ENCODE results near the gene HOXD3.

The HOXD3 gene

DNA sequence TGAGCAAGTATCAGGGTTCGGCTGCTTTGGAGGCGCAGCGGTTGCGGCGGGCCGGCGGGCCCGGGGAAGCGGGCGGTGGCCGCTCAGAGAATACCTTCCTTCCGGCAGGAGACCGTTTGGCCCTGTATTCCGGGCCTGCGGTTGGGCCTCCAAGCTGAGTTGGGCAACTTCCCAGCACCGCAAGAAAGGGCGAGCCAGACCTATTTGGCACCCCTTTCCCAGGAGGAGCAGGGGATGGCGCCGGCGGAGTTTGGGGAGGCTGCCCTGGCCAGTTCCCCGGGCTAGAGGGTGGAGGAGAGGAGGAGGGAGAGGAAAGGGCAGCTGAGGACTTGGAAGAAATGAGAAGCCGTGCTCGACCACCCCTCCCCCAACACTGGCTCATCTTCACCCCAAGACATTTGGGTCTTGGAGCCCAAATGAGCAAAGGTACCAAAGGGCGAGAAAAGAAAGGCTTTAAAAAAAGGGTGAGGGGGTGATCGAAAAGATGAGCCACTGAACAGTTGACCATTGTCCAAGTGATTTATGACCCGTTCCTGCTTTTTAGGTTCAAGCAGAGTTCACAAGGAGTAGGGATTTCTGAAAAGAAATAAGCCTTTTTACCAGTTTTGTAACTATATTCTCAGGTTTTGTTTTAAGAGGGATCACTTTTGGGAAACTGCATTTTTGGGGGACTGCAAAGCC is 8.4 kb downstream of the HOXD3 start:
- DNase-seq, result no peak

DNA sequence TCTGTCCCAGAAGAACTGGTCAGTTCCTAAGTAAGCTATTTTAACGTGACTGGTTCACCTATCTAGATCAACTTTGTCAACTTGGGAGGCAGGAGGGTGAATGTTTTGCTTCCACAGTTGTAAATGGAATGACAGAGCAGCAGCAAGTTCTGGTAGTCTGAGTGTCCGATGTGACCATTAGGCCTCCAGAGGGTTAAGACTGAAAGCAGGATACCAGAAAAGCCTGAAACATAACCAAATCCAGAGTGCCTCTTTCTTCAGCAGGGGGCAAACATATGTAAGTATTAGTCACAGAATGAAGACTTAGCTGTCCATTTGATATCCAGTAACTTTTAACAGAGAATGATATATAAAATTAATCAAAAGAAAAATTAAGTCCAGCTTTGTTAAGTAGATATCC is 9.2 kb downstream of the HOXD3 start:
- no peak for DNase-seq

DNA sequence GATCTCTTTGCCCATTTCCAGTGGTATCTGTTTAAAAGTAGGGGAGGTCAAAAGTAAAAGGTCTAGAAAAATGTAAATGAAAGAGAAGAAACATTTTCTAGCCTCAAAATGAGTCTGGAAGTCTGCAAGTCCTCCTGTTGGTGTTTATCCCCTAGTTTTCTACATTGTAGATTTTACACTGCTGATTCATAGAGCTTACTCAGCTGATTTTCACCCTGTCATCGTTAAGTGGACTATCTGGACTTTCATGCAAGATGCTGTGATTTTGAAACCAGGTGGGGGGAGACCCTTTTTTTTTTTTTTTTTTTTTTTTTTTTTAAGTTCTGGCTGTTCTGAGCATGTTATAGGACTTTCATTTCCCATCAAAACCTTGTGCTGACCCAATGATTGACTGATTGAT is 10.3 kb downstream of the HOXD3 start:
- no peak for DNase-seq

DNA sequence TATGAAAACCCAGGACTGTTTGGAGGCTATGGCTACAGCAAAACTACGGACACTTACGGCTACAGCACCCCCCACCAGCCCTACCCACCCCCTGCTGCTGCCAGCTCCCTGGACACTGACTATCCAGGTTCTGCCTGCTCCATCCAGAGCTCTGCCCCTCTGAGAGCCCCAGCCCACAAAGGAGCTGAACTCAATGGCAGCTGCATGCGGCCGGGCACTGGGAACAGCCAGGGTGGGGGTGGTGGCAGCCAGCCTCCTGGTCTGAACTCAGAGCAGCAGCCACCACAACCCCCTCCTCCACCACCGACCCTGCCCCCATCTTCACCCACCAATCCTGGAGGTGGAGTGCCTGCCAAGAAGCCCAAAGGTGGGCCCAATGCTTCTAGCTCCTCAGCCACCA is 12.1 kb downstream of the HOXD3 start:
- no peak for DNase-seq

DNA sequence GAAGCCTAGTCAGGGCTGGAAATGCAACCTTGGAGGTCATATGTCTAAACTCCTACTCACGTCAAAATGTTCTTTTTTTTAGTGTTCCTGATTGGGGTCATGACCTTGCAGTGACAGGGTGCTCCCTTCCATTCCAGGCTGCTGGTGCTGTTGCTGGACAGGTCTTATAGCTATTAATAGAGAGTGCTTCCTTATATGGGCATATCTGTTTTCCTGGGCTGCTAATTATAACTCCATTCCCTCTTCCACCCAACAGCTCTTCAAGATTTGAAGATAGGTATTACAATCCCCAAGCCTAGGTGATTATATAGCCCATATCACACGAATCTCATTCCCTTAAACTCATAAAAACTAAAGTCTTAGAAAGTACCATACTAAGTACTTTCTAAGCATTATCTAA is 12.6 kb downstream of the HOXD3 start:
- no peak for DNase-seq

DNA sequence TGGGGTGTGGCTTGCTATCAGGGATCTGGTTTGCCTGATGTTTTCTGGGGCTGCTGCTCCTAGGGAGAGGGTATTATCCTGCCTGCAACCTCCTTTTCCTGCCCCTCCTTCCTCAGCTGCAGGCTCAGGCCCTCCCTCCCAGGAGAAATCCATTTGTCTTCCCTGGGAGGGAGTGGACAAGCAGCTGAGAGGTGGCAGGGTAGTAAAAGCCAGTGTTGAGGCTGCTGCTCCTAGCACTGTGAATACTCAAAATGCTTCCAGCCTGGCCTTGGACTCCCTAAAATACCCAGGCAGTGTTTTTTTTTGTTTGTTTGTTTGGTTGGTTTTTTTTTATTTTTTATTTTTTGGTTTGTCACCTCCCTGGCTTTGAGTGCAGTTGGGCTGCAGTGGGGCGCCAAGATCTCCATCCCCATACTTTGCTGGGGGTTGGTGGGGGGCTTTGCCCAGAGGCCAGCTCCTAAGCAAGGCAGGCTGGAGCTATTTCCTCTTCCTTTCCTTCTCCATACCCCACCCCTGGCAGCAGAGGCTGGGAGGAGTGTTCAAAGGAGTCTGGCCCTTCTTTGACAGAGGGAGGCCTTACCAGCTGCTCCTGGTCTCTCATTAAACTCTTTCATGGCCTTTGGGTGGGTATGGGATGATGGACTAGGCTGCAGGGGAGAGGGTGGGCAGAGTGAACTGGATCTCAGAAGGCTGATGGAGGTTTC is 13.6 kb downstream of the HOXD3 start:
- no peak for DNase-seq

DNA sequence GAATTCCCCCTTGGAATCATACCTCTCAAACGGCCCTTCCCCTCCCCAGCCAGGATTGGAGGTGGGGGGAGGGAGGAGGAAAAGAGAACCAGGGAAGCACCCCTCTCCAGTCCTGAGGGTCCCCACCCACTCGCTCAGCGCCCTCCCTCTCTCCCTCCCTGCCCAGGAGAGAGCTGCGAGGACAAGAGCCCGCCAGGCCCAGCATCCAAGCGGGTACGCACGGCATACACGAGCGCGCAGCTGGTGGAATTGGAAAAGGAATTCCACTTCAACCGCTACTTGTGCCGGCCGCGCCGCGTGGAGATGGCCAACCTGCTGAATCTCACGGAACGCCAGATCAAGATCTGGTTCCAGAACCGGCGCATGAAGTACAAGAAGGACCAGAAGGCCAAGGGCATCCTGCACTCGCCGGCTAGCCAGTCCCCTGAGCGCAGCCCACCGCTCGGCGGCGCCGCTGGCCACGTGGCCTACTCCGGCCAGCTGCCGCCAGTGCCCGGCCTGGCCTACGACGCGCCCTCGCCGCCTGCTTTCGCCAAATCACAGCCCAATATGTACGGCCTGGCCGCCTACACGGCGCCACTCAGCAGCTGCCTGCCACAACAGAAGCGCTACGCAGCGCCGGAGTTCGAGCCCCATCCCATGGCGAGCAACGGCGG is 14.4 kb downstream of the HOXD3 start:
- DNase-seq, result no peak

DNA sequence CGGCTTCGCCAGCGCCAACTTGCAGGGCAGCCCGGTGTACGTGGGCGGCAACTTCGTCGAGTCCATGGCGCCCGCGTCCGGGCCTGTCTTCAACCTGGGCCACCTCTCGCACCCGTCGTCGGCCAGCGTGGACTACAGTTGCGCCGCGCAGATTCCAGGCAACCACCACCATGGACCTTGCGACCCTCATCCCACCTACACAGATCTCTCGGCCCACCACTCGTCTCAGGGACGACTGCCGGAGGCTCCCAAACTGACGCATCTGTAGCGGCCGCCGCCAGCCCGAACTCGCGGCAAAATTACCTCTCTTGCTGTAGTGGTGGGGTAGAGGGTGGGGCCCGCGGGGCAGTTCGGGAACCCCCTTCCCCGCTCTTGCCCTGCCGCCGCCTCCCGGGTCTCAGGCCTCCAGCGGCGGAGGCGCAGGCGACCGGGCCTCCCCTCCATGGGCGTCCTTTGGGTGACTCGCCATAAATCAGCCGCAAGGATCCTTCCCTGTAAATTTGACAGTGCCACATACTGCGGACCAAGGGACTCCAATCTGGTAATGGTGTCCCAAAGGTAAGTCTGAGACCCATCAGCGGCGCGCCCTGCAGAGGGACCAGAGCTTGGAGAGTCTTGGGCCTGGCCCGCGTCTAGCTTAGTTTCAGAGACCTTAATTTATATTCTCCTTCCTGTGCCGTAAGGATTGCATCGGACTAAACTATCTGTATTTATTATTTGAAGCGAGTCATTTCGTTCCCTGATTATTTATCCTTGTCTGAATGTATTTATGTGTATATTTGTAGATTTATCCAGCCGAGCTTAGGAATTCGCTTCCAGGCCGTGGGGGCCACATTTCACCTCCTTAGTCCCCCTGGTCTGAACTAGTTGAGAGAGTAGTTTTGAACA is 15.1 kb downstream of the HOXD3 start:
- no peak for DNase-seq

DNA sequence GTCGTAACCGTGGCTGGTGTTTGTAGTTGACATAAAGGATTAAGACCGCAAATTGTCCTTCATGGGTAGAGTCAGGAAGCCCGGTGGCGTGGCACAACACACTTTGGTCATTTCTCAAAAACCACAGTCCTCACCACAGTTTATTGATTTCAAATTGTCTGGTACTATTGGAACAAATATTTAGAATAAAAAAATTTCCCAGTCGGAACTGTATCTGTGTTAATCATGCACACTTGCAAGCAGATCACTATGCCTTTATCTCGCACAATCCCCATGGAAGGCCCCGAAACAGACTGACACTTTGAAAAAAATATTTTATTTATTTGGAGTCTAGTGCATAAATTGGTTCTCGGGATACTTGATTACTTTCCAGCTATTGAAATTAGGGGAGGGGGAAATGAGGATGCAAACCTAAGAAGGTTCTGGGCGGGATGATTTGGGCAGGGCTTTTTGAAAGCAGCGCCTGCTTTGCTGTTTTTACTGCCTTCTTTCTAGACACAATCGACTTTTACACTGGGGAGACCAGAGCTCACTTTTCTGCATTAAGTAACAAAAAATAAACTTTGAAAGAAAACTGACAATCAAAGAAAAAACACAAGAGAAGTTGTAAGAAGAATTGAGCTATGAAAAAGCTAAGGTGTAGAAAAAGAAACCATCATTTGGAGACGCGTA is 15.9 kb downstream of the HOXD3 start:
- DNase-seq, result no peak

DNA sequence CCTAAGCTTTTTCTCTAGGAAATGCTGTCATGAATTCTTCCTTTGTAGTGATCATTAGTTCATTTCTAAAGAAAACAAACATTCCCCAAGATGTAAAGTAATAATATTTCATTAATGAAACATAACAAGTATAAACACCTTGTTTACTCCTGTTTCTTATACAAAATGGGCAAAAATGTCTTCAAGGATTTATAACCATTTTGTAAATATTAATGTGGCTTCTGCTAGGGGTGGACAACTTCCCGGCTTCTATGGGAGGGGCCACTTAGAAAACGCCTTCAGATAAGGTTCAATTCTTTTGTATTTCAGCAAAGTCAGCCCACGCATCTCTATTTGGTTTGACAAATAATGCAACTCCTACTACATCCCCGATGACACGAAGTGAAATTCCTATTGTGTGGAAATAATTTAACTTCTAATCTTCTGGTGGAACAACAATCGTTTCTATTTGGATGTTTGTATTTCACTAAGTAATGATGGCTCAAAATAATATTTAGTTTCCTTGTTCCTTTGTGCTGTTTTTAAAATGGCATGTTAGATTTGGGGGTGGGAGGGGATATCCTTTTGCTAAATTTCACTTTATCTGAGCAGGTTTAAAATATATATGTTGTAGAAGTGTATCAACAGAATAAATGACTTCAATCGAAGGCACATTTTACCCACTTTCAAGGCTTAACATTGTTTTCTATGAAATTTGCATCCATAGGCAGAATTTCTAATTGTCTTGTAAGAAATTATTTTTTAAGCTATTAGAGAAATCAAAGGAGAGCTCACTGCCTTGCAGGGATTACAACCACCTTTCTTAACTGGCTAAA is 16.7 kb downstream of the HOXD3 start:
- DNase-seq, result no peak

DNA sequence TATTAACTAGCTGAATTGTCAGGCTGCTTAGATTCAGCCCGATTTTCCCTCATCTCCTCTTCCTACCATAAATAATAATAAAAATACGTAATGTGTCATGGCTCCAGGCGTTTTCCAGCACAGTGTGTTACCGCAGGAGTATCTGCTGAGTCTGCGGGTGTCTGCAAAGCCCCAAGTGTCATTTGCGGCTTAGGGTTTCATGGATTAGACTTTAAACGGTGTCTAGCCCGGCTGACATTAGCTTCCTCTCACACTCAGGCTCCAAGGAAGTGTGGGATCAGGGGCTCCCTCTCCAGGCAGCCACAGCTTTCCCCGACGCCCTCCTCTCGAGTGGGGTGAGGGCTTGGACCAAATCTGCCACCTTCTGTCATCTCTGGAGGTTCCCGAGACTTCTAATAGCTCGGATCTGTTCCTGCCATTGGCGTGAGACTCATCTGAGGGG is 17.3 kb downstream of the HOXD3 start:
- no peak for DNase-seq

DNA sequence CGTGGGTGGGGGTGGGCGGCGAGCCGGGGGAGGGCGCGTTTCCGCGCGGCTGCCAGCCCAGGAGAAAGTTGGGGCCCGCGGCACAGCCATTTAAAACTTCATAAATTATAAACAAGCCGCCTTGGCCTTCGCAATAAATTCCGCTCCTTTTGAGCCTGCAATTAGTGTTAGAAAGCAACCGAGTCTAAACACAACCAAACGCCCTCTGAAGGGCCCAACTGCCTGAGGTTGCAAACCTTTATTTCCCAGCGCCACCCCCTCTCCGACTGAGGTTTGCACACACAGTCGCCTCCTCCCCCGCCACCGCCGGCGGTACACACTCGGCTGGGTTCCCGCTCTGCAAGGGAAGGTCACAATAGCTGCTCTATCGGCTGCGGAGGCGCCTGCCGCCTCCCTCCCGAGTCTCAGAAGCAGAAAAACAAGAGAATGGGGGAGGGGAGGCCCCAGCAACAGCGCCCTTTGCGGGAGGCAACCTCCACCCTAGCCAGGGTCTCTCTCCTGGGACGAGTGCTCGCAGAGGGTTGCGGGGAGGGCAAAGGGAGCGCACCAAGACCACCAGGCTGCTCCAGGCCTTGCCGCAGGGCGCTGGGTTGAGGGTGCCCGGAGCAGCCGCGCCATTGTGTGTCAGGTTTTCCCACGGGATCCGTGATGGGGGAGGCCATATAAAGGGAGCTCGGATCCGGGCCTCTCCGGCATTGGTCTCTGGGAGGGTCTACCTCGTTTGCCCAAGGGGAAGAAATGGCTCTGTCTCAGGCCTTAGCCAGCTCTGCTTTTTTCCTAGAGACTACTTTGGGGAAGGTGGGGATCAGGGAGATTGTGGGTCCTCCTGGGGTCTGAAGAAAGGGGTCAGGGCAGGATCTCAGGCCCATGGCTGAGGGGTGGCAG is 18.0 kb downstream of the HOXD3 start:
- no peak for DNase-seq

DNA sequence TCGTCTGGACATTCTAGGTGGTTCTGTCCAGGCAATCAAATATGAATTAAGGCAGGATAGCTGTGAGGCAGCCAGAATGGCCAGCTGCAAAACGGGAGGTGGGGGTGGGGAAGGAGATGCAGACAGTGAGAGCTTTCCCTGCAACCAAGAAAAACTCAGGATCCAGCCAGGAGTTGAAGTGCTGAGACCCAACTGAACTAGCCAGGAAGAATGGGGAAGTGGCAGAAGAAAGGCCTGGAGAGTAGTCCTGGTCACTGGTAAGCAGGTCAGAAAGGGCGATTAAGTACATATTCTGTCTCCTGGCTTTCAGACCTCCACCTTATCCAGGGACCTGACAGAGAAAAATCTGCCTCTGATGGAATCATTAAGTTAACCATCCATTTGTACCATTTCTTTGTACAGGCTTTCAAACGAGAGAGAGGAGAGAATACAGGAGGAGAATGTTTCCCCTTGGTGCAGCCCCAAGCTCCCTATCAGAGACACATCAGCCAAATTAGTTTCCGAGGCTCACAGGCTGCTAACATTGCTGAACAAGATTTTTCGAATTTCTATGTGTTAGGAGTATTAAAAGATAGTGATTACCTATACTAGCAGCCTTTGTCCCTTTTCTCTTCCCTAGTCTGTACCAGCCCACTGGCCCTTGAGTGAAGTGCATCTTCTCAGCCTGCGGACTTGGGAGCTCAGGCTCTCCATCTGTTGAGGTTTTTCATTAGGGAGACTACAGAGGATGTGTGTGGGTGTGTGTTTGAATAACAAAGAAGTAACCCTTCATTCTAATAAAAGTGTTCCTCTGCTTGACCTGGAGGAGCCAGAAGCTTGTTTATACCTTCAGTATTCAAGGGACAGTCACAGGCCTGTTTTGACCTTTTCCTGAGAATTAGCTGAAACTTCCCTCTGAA is 18.9 kb downstream of the HOXD3 start:
- DNase-seq, result no peak

DNA sequence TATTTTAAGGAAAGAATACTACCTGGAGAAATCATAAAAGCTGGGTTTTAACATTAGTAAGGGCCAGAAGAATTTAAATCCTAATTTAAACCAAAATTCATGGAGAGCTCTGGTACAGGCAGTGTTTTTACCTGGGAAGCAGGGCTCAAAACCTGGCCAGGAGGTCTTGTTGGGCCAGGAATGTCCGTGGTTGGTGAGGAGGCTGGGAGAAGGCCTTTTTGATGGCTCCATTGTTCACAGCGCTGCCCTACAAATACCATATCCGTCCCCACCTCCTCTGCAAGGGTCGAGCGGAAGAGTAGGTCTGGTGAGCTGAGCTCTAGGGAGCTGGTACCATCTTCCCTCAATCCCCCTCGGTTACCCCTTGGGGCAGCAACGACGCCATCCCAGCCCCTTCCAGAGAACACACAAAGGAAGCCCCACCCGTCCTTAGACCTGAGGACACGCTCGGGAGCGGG is 20.5 kb downstream of the HOXD3 start:
- no peak for DNase-seq

DNA sequence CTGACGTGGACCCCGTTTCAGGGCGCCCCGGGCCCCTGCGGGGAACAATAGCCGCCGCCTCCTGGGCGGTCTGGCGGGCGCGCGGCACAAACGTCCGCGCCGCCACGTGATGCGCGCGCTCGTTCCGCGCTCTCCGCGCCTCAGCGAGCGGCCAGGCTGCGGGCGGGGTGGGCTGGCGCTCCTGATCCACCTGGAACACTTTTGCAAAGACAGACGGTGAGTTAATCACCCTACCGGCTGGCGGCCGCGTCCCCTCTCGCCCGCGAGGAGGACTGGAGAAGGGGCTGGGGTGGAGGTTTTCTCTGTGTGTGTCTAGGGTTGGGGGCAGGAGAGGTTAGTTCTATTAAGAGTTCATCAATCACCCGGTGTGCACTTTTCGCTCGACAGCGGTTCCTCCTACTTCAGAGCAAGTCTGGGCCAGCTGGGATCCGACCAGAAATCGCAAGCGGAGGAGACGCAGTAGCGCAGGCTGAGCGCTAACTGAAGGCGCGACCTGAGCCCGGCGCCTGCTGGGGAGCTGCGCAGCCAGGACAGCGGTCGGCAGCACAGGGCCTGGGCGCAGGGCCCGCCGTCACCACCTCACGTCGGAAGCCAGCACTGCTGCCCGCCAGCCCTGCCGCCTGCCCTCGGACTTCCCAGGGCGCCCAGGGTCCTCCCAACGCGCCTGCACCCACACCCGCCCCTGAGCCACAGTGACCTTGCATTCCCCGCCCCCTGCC is 21.1 kb downstream of the HOXD3 start:
- DNase-seq, result no peak

DNA sequence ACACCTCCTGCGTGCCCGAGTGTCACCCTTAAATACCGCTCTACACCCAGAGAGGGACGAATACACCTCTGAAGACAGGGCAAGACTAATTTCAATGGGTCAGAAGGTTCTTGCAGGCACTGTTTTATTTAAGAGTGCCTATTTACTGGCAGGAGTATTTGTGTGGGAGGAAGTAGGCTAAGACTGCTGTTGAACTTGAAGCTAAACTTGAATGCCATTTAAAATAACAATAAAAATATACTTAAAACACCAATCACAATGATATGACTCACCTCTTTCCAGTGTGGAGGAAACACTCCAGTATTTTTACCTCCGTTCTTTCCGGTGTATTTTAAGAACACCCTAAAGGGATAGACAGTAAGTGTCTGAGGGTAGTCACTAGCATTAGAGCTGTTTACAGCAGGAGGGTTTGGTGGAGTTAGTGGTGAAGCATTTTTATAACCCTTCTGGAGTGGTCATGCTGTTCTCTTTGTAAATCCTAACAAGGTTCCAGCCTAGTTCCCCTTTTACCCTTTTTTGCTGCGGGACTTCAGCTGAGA is 21.7 kb downstream of the HOXD3 start:
- DNase-seq, result no peak

DNA sequence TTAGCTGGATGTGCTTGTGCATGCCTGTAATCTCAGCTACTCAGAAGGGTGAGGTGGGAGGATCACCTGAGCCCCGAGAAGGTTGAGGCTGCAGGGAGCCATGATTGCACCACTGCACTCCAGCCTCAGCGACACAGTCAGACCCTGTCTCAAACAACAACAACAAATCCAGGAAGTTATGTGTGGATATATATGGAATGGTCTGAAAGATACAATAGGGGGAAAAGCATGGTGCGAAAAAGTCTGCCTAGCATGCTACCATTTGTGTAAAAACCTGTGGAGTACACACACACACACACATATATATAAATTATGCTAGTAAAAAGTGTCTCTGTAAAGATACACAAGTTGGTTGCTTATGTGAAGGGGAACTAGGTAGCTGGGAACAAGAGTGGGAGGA is 24.4 kb downstream of the HOXD3 start:
- no peak for DNase-seq

DNA sequence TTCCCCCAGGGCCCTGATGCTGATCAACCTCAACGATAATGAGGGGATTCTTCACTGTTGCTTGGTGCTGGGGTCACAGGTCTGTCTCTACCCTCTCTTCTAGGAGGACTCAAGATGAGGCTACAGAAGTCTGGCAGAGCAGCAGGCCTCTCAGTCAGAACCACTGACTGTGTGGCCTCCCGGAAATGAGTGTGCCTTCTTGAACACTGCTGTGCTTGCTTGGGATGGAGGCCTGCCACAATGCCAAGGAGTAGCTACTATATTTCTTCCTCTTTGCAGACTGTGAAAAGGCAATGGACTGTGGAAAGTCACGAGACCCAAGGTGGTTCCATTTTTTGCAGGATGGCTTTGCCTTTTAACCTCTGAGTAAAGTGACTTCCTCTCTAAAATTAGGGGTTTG is 25.6 kb downstream of the HOXD3 start:
- no peak for DNase-seq

DNA sequence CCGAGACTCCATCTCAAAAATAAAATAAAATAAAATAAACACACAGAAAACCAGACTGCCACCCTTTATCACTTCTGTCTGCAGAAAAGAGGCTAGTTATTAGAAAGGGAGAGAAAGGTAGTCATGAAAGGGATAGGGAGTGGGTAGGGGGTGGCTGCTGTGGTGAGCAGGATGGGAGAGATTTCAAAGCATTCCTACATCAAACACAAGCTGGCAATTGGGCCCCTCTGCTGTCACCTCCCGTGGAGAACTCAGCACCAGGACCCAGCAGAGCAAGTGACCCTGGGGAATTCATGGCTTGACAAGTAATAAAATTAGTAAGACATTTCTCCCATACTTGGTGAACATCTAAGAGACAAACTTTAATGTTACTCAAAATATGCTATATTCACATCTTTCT is 27.6 kb downstream of the HOXD3 start:
- DNase-seq, result no peak
